ENCODE results near the gene CEP250.
A peak's percentile ranks its signal among the peaks of the same experiment; 100 is the strongest.
"Not testable (repeated sequence)": the region's sequence is repeated elsewhere in the genome, so short reads cannot be mapped to it uniquely, and the experiment has no call there.

CEP250 gene

DNA sequence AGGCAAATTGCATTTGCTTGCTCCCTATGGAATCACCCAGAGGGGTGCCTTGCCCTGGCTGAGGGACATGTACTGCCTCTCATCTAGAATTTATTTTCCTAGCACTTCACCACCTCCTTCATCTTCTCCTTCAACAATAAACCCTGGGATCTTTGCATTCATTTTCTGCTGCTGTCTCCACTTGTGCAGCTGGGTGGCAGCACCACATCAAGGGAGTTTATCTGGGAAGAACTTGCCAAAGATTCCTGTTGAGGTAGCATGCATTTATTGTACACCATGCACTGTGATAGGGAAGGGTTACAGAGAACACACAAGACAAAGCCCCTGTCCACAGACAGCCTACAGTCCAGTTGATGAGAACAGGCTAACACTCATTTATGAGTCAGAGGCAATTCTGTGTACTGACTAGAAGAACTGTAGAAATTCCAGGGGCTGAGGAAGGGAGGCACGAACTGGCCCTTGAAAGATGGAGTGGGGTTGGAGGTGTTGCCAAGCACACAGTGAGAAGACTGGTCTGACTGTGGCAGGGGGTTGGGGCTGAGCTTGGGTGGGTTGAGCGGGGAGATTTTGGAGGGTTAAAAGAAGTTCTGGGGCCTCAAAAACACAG is 56.5 kb downstream of the CEP250 start:
- in situ Hi-C loops (cut with MboI; ENCODE audit: low pct_unique_long_range_greater_than_20kb, low sequenced_read_pairs): no loop called here
- peak; percentile 44 for DNase-seq

DNA sequence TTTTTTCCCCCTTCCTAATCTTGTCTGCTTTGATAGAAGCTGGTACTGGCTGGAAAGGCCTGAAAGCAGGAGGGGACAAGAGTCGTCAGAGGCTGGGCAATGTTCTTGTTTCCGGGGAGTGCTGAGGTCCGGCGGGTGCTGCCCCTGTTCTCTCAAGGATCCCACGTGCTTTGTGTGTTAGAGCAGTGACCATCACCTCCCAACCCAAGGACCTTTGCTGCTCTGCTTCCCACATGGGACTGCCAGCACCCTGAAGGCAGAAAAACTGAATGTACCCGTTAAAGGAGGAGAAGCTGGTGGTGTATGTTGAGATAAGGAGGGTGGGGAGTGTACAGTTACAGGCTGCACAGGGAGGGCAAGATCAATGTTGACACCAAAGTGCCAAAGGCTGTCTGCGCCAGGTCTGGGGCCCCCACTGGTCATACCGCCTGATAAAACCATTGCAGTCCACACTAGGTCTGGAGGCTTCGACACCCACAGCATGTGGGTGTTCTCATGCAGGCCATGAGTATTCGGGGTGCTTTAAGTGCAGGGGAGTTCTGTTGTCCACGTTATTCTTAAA is 59.1 kb downstream of the CEP250 start:
- in situ Hi-C loops (cut with MboI; ENCODE audit: low pct_unique_long_range_greater_than_20kb, low sequenced_read_pairs): no loop called here
- no peak for DNase-seq

DNA sequence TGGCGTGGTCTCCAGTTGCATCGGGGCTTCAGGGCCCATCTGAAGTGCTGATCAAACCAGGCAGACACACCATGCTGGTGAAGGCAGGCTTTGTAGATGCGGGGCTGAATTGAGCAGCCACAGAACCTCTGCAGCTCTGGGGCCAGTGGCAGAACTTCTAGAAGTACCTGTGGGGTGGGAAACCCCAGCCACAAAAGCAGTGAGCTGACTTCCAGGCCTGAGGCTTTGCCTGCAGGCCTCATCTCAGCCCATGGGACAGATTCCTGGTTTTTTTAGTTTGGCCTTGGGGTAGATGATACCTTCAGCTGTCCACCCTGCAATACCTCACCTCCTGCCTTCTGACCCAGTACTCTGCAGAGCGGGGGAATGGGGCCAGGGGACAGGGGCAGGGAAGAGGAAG is 59.9 kb downstream of the CEP250 start:
- in situ Hi-C loops (cut with MboI; ENCODE audit: low pct_unique_long_range_greater_than_20kb, low sequenced_read_pairs): no loop called here
- DNase-seq: no peak

DNA sequence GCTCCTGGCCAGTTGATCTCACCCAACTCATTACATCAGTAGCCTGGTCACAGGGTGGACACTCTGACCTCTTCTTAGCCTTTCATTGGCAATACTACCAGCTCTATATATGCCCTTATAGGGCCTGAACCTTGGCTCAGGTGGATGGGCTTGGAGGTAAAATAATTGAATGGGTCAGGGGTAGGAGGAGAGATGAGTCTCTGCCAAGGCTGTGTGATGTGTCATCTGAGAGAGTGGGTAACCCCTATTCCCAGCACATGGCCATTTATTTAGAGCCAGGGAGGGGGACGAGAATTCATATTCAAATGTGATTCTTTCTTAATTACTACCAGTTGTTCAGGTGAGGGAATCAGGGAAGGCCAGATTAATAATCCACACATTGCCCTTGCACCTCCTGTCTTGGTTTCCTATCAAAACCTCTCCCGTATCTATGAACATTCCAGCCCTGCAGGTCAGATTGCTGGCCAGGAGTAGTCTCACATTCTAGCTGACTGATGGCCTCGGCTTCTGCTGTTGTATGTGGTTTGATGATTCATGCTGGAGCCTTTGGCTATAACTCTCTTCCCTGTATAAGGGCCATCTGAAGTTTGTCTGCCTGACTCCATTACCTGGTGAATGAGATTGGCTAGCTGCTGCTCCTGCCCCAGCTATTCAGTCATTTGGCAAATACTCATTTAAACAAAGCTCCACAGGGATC is 60.7 kb downstream of the CEP250 start:
- in situ Hi-C loops (cut with MboI; ENCODE audit: low pct_unique_long_range_greater_than_20kb, low sequenced_read_pairs): no loop called here
- no peak for DNase-seq

DNA sequence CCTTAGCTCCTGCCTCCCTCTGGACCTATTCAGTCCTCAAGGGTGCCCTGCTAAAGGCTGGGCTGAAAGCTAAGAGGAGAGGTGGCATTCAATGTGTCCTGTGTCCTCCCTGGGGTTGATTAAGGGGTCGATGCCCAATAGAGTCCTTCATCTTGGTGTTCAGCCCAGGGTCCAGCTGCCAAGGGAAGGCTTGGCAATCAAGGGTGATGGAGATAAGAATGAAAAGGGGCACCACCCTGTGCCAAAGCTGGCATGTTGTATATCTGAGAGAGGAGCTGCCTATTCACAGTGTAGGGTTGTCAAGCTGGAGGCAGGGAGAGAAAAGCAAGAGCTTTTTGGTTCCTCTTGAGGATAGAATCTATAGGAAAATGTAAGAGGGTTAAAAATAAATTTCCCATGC is 61.7 kb downstream of the CEP250 start:
- no peak for DNase-seq
- in situ Hi-C loops (cut with MboI; ENCODE audit: low pct_unique_long_range_greater_than_20kb, low sequenced_read_pairs): no loop called here

DNA sequence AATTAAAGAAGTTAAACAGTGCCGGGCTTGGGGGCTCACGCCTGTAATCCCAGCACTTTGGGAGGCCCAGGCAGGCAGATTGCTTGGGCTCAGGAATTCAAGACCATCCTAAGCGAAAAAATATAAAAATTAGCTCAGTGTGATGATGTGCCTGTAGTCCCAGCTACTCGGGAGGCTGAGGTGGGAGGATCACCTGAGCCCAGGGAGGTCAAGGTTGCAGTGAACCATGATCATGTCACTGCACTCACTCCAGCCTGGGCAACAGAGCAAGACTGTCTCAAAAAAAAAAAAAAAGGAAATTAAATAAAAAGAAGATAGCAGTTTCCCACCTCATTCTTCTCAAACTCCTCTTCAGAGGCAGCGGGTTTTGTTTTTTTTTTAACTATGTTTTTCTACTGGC is 62.4 kb downstream of the CEP250 start:
- in situ Hi-C loops (cut with MboI; ENCODE audit: low pct_unique_long_range_greater_than_20kb, low sequenced_read_pairs); DNase-seq: not testable (repeated sequence)

DNA sequence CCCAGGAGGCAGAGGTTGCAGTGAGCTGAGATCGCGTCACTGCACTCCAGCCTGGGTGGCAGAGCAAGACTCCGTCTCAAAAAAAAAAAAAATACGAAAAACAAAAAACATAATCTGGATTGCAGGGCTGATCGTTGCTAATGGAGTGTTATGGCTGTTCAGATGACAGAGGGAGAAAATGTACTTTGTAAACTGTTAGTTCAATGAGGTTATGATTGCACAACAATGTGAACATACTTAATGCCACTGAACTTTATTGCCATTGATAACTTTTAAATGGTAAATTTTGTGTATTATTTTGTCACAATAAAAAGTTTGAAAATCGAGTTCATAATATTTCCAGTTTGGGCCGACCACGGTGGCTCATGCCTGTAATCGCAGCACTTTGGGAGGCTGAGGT is 63.6 kb downstream of the CEP250 start:
- in situ Hi-C loops (cut with MboI; ENCODE audit: low pct_unique_long_range_greater_than_20kb, low sequenced_read_pairs): no loop called here
- no peak for DNase-seq

DNA sequence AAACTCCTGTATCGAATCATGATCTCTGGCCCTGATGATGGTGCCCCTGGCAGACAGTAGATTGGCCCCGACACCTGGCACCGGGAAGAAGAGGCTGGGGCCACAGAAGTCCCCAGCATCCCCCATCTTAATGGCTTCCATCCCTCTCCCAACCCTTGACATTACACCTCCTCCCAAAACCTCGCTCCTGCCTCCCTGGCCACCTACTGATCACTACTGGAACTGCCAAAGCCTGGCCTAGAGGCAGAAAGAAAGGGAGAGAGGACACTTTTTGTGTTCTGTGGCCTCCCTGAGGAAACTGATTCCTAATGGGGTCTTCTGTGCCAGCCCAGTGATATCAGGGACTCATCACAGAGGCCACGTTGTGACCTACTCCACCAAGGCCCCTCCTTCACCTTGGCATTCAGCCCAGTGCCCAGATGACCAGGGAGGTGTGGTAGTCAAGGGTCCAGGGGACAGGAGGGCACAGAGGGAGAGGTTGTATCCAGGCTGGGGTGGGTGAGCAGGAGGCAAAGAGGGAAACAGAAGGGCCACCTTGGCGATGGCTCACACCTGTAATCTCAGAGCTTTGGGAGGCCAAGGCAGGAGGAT is 68.0 kb downstream of the CEP250 start:
- DNase-seq: peak; percentile 53
- in situ Hi-C loops (cut with MboI; ENCODE audit: low pct_unique_long_range_greater_than_20kb, low sequenced_read_pairs): no loop called here

DNA sequence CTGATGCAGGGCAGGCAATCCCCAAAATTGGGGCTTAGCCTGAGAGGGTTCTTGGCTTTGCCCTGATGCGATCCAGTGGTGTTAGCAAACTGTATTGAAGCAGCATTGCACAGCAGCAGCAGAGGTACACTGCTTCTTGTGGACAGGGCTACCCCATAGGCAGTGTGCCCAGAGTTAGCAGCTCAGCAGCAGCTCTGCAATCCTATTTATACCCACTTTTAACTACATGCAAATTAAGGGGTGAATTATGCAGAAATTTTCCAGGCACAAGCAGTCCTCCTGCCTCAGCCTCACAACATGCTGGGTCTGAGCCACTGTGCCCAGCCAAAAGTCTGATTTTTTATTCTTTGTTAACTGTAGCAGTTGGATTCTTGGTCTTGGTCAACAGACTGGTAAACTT is 70.2 kb downstream of the CEP250 start:
- in situ Hi-C loops (cut with MboI; ENCODE audit: low pct_unique_long_range_greater_than_20kb, low sequenced_read_pairs): no loop called here
- no peak for DNase-seq

DNA sequence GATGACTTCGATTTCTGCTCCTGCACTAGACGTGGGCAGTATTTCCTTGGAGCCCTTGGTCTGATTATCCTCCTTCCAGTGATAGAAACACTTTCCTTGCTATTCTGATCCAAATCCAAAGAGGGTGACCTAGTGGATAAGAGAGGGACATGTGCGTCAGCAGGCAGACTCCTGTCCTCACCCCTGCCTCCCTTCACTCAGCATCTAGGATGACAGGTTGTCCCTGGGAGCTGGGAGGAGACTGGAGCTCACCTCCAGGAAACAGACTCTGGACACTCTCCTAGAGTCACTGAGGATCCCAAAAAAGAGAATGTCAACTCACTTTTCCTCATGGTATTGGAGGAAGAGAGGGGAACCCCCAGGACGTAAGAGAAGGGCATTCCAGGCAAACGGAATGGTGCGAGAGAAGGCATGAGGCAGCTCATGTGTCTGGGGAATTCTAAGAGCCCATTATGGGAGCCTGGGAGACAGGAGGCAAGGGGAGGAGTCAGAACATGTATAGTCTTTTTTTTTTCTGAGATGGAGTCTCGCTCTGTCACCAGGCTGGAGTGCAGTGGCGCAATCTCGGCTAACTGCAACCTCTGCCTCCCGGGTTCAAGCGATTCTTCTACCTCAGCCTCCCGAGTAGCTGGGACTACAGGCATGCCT is 71.8 kb downstream of the CEP250 start:
- no peak for DNase-seq
- in situ Hi-C loops (cut with MboI; ENCODE audit: low pct_unique_long_range_greater_than_20kb, low sequenced_read_pairs): no loop called here

DNA sequence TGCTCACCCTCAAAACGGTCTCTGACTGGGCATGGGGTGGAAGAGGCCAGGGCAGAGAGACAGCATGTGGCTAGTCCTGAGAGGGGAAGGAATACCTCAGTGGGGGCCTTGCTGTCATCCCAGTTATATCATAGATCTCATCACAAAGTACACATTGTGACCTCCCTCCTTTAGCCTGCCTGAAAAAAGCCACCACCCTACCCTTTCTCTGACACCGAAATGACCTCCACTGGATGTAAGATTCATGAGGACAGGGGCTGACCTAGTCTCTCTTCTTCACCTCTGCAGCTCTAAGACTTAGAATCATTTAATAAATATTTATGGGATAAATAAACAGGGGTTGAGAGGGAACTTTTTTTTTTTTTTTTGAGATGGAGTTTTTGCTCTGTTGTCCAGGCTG is 74.2 kb downstream of the CEP250 start, which contains the start of gene C20orf173:
TSS of gene C20orf173 (minus strand) at position 101 of the 400 bp plus-strand sequence. CDS start 279 bp downstream, outside the sequence.
- in situ Hi-C loops (cut with MboI; ENCODE audit: low pct_unique_long_range_greater_than_20kb, low sequenced_read_pairs): no loop called here

DNA sequence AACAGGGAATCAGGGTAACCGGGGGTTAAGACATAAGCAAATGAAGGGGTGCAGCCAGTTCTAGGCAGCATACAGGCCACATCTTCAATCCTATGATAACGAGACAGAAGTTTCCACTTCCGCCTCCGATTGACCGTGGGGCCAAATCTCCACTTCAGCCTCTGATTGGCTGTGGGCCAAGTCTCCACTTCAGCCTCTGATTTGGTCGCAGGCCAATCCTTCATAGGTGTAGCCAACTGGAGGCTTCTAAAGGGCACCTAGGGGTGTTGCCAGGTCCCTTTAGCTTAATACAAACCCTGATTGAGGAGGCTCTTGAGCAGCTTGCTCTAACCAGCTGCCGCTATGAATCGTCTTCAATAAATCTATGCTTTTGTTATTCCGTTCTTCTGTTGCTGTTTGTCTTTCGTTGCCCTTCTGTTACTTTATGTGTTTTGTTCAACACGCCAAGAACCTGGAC is 84.4 kb downstream of the CEP250 start:
- in situ Hi-C loops (cut with MboI; ENCODE audit: low pct_unique_long_range_greater_than_20kb, low sequenced_read_pairs): no loop called here
- no peak for DNase-seq

More for the DNA sequence above, 74.2 kb downstream of the CEP250 start, which contains the start of gene C20orf173:
- DNase-seq: no peak

DNA sequence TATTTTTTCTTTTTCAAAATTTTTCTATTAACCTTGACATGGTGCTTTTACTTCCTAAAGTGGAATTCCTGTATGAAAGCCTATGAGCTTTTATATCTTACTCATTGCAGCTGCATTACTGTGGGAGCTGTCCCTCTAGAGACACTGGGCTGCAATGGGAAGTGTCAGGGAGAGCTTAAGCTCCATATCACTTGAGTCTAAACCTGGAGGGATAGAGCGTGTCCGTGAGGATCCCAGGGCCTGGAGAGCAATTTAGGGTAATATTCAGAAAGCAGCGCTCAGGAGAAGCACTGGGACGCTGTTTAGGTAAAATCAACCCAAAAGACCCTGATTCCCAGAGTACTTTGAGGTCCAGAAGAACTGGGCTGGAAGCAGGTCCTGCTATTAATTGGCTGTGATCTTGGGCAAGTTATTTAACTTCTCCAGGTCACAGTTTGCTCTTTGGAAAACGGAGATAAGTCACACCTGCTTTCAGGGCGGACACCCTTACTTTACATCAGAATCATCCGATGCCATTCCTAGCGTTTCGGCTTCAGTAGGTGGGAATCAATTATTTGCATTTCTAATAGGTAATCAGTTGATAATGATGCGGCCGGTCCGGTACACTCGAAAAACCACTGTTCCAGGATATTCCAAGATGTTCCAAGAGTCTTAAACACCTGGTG is 85.9 kb downstream of the CEP250 start:
- in situ Hi-C loops (cut with MboI; ENCODE audit: low pct_unique_long_range_greater_than_20kb, low sequenced_read_pairs): no loop called here
- no peak for DNase-seq

DNA sequence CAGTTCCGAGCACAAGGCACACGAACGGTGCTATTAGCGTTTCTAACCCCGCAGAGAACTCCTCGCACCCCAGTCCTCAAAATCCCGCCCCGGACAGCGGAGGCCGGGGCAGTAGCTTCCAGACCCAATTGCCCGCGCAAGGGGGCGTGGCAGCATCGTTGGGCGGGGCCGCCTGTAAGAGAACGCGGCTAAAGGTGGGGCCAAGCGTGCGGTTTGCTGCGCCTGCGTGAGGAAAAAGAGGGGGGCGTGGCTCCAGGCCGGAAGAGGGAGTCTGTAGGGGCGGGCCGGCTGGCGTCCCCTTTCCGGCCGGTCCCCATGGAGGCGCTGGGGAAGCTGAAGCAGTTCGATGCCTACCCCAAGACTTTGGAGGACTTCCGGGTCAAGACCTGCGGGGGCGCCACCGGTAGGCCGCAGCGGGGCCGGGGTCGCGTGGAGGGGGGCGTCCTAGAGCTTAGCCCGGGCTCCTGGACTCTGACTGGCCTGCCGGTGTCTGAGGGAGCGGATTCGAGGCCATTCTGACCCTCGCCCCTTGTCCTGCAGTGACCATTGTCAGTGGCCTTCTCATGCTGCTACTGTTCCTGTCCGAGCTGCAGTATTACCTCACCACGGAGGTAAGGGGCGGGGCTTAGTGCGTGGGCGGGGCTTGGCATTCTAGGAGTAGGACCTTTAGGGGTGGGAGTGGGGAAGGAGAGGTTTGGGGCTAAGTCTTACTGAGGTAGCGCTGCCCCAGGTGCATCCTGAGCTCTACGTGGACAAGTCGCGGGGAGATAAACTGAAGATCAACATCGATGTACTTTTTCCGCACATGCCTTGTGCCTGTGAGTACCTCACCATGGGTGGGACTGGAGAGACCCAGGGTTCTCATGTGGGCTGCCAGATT is 86.6 kb downstream of the CEP250 start, which contains the start of gene ERGIC3:
TSS of gene ERGIC3 (plus strand) at position 296 of the 880 bp plus-strand sequence. CDS start at position 316, 20 bp downstream.
- in situ Hi-C loops (cut with MboI; ENCODE audit: low pct_unique_long_range_greater_than_20kb, low sequenced_read_pairs): no loop called here
- DNase-seq: peak; percentile 96

DNA sequence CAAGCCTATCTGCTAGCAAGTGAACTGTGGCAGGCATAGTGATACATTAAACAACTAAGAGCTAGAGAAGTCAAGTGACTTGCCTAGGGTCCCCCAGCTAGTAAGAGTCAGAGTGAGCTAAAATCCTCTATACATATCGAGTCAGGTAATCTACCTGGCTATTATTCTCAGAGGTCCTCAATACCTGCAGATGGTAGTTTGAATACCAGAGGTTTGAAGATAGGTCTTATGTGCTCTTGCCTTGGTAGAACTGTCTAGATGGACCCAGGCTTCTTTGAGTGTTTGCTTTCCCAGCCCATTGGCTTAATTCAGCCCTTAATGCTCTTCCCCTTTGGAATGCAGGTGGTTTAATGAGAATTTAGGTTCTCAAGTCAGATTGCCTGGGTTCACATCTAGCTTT is 87.6 kb downstream of the CEP250 start:
- in situ Hi-C loops (cut with MboI; ENCODE audit: low pct_unique_long_range_greater_than_20kb, low sequenced_read_pairs): no loop called here
- DNase-seq: no peak

DNA sequence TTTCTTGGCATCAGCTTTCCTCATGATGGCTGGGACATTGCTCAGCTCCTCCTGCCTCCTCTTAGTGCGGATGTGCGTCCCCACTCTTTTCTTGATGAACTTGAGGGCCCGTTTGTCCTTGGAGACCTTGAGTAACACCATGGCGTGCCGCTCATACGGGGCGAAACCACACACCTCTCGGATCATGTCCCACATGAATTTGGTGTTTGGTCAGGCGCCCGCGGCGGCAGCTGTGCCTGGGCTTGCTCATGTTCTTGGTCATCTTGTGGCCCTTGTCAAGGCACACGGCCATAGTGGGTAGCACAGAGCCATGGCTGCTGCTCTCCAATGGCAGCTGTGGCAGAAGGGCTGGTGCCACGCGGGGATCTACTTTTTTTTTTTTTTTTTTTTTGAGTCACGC is 89.0 kb downstream of the CEP250 start:
- in situ Hi-C loops (cut with MboI; ENCODE audit: low pct_unique_long_range_greater_than_20kb, low sequenced_read_pairs): no loop called here
- no peak for DNase-seq

DNA sequence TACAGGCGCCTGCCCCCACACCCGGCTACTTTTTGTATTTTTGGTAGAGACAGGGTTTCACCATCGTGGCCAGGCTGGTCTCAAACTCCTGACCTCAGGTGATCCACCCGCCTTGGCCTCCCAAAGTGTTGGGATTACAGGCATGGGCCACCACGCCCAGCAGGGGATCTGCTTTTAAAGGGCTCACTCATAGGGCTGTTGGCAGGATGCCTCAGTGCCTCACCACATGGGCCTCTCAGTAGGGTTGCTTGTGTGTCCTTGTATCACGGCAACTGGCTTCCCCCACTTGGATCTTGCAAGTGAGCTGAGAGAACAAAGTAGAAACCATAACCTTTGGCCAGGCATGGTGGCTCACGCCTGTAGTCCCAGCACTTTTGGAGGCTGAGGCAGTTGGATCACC is 89.5 kb downstream of the CEP250 start:
- DNase-seq; in situ Hi-C loops (cut with MboI; ENCODE audit: low pct_unique_long_range_greater_than_20kb, low sequenced_read_pairs): not testable (repeated sequence)

DNA sequence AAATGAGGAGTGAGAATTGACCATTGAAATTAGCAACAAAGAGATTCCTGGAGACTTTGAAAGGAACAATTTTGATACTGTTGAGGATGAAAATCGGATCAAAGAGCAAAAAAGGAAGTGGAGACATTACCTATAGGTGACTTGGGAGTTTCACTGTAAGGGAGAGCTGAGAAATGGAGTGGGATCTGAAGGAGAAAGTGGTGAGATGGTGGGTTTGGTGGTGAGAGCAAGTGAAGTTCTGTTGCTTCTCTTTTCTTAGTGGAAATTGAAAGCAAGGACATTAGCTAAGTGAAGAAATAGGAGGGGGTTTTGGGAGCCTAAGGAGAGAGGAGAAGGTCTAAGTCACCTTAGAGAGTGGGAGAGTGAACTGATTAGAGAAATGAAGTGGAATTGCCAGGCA is 90.7 kb downstream of the CEP250 start:
- in situ Hi-C loops (cut with MboI; ENCODE audit: low pct_unique_long_range_greater_than_20kb, low sequenced_read_pairs): no loop called here
- DNase-seq: no peak
